Stomach smooth muscle (tissue), 2 donors: Measurements from ENCODE around the gene OBSCN.

ENCODE experiments used
- H3K27ac ChIP-seq: one replicate; pipeline ENCODE4 v1.7.0; 2013; ENCODE audit warnings: mild to moderate bottlenecking, low read length, inconsistent platforms
- H3K27me3 ChIP-seq, 2 donors: one replicate each; pipeline ENCODE4 v1.7.0; 2013; ENCODE audit warnings: low read length in 2 of 2; ENCODE audit not compliant: insufficient read depth in 2 of 2, control insufficient read depth in 1 of 2
- H3K36me3 ChIP-seq, 2 donors: one replicate each; pipeline ENCODE4 v1.7.0; 2013; ENCODE audit warnings: low read length in 2 of 2; ENCODE audit not compliant: control insufficient read depth in 2 of 2, insufficient read depth in 2 of 2
- H3K4me1 ChIP-seq: one replicate; pipeline ENCODE4 v1.7.0; 2013; ENCODE audit warnings: low read length; ENCODE audit not compliant: control insufficient read depth, insufficient read depth
- H3K4me3 ChIP-seq, 2 donors: one replicate each; pipeline ENCODE4 v1.7.0; 2013; ENCODE audit warnings: low read length in 2 of 2
- H3K9ac ChIP-seq, 2 donors: one replicate each; pipeline ENCODE4 v1.7.0; 2013; ENCODE audit warnings: low read length in 2 of 2, mild to moderate bottlenecking in 1 of 2
- H3K9me3 ChIP-seq, 2 donors: one replicate each; pipeline ENCODE4 v1.7.0; 2013; ENCODE audit warnings: low read length in 2 of 2; ENCODE audit not compliant: control insufficient read depth in 2 of 2
- donor health status: healthy.
- donor health status: Pancreatic carcinoma.

OBSCN gene

GRCh38 chr1:228275430-228276173, 67.8 kb downstream of the OBSCN start:
- H3K9me3 ChIP-seq: no peaks in the 10 kb centered on the region
- no peaks in the 10 kb centered on the region for H3K27me3 ChIP-seq
- H3K9ac ChIP-seq: peak overlapping the region; percentile 62 to 69
- H3K27ac ChIP-seq: peak overlapping the region; percentile 37
- H3K36me3 ChIP-seq: peaks cover 0 to 4% of the 10 kb centered on the region in 2 donors
- peaks cover 19% of the 10 kb centered on the region for H3K4me1 ChIP-seq
- H3K4me3 ChIP-seq: peak overlapping the region; percentile 63 to 79

DNA sequence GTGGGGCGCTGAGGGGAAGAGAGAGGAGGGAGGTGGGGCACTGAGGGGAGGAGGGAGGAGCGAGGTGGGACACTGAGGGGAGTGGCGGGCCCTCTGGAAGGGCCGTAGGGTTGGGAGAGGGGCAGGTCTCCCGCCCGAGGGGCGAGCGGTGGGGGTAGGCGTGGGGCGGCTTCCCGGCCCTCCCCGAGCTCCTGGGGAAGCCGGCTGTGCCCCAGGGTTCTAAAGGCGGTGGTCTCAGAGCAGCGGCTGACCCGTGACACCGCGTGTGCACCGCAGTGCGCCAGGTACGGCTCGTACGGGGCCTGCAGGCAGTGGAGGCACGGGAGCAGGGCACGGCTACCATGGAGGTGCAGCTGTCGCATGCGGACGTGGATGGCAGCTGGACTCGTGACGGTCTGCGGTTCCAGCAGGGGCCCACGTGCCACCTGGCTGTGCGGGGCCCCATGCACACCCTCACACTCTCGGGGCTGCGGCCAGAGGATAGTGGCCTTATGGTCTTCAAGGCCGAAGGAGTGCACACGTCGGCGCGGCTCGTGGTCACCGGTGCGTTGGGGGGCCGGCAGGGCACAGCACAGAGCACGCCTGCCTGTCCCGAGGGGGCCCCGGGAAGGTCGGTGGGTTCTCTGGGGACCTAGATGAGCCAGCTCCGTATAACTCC, 68.5 kb downstream of the OBSCN start:
- H3K9ac ChIP-seq: peak overlapping the region; percentile 29 to 62
- peaks cover 19% of the 10 kb centered on the region for H3K4me1 ChIP-seq
- peaks cover 0 to 4% of the 10 kb centered on the region in 2 donors for H3K36me3 ChIP-seq
- peak overlapping the region; percentile 37 for H3K27ac ChIP-seq
- H3K27me3 ChIP-seq: no peaks in the 10 kb centered on the region
- H3K9me3 ChIP-seq: no peaks in the 10 kb centered on the region
- H3K4me3 ChIP-seq: peak overlapping the region; percentile 63 to 79

DNA sequence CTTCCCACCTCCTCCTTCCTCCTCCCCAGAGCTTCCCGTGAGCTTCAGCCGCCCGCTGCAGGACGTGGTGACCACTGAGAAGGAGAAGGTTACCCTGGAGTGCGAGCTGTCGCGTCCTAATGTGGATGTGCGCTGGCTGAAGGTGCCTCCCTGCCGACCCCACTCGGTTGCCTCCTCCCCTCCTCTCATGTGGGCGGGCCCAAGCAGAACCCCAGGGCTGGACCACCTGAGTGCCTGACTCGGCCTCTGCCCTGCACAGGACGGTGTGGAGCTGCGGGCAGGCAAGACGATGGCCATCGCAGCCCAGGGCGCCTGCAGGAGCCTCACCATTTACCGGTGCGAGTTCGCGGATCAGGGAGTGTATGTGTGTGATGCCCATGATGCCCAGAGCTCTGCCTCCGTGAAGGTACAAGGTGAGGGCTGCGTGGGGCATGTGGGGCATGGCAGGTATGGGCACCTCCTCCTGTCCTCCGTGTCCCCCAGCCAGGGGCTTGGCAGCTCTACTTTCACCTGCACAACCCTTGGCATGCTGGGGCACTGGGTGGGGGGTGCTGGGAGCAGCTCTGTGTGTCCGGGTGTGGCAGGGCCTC, 69.2 kb downstream of the OBSCN start:
- Histone ChIP-seq H3K9ac (no peak overlapping the region), H3K36me3 (peaks cover 0 to 2% of the 10 kb centered on the region in 2 donors), H3K27ac (no peak overlapping the region), H3K9me3 (no peaks in the 10 kb centered on the region), H3K4me1 (peaks cover 19% of the 10 kb centered on the region), H3K27me3 (no peaks in the 10 kb centered on the region), H3K4me3 (peak overlapping the region in 1 of 2 donors; percentile 79)

- Histone ChIP-seq H3K9me3 (no peaks in the 10 kb centered on the region), H3K4me1 (peaks cover 19% of the 10 kb centered on the region), H3K27ac (no peak overlapping the region), H3K27me3 (no peaks in the 10 kb centered on the region), H3K36me3 (peaks cover 0 to 2% of the 10 kb centered on the region in 2 donors), H3K4me3 (no peak overlapping the region), H3K9ac (no peak overlapping the region)
These were observed 69.9 kb downstream of the OBSCN start for GRCh38 chr1:228277491-228278431.

DNA sequence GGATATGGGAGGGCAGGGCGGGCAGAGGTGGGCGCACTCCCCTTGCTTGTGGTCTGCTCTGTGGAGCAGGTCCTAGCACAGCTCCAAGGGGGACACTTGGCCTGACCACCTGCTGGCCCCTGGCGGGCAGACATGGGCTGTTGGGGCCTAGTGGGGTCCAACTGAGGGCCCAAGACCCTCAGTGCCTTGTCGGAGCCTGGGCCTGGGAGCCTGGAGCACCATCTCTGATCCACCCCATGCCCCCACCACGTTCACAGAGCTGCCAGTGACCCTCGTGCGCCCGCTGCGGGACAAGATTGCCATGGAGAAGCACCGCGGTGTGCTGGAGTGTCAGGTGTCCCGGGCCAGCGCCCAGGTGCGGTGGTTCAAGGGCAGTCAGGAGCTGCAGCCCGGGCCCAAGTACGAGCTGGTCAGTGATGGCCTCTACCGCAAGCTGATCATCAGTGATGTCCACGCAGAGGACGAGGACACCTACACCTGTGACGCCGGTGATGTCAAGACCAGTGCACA, 70.6 kb downstream of the OBSCN start:
- no peaks in the 10 kb centered on the region for H3K9me3 ChIP-seq
- H3K27me3 ChIP-seq: no peaks in the 10 kb centered on the region
- H3K27ac ChIP-seq: no peak overlapping the region
- no peak overlapping the region for H3K9ac ChIP-seq
- H3K4me3 ChIP-seq: no peak overlapping the region
- H3K36me3 ChIP-seq: peaks cover 0 to 2% of the 10 kb centered on the region in 2 donors
- peaks cover 19% of the 10 kb centered on the region for H3K4me1 ChIP-seq

- peaks cover 19% of the 10 kb centered on the region for H3K4me1 ChIP-seq
- no peak overlapping the region for H3K9ac ChIP-seq
- H3K27ac ChIP-seq: no peak overlapping the region
- H3K27me3 ChIP-seq: no peaks in the 10 kb centered on the region
- no peaks in the 10 kb centered on the region for H3K9me3 ChIP-seq
- H3K36me3 ChIP-seq: no peaks in the 10 kb centered on the region
- H3K4me3 ChIP-seq: no peak overlapping the region
These were observed 71.3 kb downstream of the OBSCN start for GRCh38 chr1:228279011-228279721.

GRCh38 chr1:228279722-228280105, 71.9 kb downstream of the OBSCN start:
- H3K36me3 ChIP-seq: no peaks in the 10 kb centered on the region

DNA sequence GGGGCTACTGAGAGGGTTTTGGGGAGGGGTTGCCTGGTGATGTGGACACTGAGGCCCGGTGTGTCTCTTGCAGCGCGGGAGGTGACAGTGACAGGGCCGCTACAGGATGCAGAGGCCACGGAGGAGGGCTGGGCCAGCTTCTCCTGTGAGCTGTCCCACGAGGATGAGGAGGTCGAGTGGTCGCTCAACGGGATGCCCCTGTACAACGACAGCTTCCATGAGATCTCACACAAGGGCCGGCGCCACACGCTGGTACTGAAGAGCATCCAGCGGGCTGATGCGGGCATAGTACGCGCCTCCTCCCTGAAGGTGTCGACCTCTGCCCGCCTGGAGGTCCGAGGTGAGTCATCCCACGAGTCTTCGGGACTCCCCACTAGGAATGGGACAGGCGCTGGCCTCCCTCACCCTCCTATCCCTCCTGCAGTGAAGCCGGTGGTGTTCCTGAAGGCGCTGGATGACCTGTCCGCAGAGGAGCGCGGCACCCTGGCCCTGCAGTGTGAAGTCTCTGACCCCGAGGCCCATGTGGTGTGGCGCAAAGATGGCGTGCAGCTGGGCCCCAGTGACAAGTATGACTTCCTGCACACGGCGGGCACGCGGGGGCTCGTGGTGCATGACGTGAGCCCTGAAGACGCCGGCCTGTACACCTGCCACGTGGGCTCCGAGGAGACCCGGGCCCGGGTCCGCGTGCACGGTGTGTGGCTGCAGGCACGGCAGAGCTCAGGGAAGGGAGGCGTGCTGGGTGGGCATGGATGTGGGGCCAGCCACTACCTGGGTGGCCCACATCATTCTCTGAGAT, 72.5 kb downstream of the OBSCN start:
- H3K9ac ChIP-seq: no peak overlapping the region
- no peaks in the 10 kb centered on the region for H3K36me3 ChIP-seq
- H3K27ac ChIP-seq: no peak overlapping the region

More at GRCh38 chr1:228279722-228280105, 71.9 kb downstream of the OBSCN start:
- no peak overlapping the region for H3K9ac ChIP-seq
- peaks cover 17% of the 10 kb centered on the region for H3K4me1 ChIP-seq
- H3K9me3 ChIP-seq: no peaks in the 10 kb centered on the region
- no peaks in the 10 kb centered on the region for H3K27me3 ChIP-seq
- H3K27ac ChIP-seq: no peak overlapping the region
- no peak overlapping the region for H3K4me3 ChIP-seq

DNA sequence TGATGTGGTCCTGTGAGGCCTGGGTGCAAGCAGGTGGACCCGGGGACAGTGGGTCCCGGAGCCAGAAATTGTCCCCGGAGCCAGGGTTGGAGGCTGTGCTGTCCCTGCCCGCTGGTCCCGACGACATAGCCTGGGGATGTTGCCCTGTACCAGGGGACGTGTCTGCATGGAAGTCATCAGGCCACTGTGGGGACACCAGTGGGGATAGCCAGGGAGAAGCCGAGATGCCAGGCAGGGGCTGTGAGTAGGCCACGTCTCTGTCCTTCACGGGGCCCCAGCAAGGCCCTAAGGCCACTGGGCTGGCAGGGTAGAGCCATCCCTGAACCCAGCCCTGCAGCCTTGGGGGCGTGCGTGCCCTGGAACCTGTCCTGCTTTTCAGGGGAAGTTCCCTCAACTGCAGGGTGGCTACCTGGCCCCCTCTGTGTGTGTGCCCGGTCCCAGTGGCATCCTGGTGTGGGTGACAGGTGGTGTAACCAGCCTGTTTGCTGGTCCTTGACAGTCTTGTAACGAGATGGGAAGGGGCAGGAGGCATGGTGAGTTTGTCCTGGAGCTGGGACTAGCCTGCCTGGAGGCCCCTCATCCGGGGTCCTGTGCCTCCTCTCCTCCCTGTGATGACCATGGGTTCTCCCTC, 73.2 kb downstream of the OBSCN start:
- Histone ChIP-seq H3K9me3 (no peaks in the 10 kb centered on the region), H3K9ac (no peak overlapping the region), H3K36me3 (no peaks in the 10 kb centered on the region), H3K4me1 (peaks cover 10% of the 10 kb centered on the region), H3K27me3 (no peaks in the 10 kb centered on the region), H3K27ac (no peak overlapping the region), H3K4me3 (no peak overlapping the region)

More for the DNA sequence above, 72.5 kb downstream of the OBSCN start:
- no peak overlapping the region for H3K4me3 ChIP-seq
- no peaks in the 10 kb centered on the region for H3K27me3 ChIP-seq
- no peaks in the 10 kb centered on the region for H3K9me3 ChIP-seq
- H3K4me1 ChIP-seq: peaks cover 11% of the 10 kb centered on the region
